HG02642 (cell line): Measurements from ENCODE around the gene LAYN.

Source experiments
- ATAC-seq: cut with Tn5 transposase; IDR thresholded peaks from one replicate; pipeline ENCODE4 v1.9.1; 2021; ENCODE audit warnings: mild to moderate bottlenecking; ENCODE audit not compliant: unreplicated experiment, poor library complexity

The LAYN gene

DNA sequence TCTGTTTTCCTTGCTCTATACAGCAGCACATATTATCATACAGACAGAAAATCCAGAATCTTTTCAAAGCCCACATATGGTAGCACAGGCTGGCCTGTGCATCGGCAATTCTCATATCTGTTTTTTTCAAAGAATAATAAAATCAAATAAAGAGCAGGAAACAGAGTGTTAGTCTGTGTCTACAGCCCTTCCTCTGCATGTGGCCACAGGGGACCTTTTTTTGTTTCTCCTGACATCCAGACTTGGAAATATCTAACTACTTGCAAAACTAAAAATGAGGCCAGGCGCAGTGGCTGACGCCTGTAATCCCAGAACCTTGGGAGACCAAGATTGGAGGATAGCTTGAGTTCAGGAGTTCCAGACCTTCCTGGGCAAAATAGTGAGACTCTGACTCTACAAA, 20.3 kb downstream of the LAYN start:
- no peak for ATAC-seq

DNA sequence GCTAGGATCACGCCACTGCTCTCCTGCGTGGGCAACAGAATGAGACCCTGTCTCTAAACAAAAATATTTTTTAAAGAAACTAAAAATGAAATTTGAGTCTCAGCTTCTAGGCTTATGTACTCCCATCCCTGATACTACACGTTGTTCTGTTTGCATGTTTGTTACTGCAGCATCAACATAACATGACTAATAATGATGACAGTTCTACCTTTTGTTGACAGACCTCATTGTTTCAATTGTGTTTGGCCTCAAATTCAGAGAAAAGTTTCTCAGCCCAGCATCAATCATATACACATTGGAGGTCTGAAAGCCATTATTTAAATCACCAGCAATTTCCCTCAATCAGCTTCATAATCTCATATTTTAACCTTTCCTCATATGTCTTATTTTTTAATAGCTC, 20.8 kb downstream of the LAYN start:
- no peak for ATAC-seq

DNA sequence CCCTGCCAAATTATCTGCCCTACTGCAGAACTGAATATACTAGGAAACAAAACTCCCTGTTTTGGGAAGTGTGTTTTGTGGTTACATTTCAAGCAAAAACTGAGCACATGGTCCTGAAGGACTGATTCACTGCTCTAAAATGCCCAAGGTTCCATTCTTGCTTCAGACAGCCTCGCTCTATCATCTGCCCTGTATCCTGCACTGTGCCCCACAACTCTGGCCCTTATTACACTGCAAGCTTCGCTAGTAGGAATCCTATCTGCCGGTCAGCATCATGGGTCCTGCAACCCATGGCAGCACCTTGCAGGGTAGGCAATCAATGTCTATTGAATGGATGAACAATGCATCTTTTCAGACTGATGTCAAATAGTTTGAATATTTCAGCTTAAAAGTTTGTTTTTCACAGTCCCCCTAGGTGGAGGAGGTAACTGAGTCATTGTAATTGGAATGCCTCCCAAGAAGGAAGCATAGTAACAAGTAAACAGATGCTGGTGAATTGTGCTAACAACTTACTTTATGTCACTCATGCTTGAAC, 21.3 kb downstream of the LAYN start:
- ATAC-seq = no peak

DNA sequence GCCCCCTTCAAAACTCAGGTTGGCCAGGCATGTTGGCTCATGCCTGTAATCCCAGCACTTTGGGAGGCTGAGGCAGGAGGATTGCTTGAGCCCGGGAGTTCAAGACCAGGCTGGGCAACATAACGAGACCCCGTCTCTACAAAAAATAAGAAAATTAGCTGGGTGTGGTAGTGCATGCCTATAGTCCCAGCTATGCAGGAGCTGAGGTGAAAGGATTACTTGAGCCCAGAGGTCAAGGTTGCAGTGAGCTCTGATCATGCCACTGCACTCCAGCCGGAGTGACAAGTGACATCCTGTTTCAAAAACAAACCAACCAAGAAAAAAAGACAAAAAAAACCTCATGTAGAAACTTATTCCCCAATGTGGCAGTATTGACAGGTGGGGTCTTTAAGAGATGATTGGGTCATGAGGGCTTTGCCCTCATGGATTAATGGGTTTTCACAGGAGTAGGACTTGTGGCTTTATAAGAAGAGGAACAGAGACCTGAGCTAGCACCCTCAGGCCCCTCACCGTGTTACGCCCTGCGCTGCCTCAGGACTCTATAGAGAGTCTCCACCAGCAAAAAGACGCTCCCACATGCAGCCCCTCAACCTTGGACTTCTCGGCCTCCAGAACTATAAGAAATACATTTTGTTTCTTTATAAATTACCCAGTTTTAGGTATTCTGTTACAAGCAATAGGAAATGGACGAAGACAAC, 22.3 kb downstream of the LAYN start:
- ATAC-seq = no peak

DNA sequence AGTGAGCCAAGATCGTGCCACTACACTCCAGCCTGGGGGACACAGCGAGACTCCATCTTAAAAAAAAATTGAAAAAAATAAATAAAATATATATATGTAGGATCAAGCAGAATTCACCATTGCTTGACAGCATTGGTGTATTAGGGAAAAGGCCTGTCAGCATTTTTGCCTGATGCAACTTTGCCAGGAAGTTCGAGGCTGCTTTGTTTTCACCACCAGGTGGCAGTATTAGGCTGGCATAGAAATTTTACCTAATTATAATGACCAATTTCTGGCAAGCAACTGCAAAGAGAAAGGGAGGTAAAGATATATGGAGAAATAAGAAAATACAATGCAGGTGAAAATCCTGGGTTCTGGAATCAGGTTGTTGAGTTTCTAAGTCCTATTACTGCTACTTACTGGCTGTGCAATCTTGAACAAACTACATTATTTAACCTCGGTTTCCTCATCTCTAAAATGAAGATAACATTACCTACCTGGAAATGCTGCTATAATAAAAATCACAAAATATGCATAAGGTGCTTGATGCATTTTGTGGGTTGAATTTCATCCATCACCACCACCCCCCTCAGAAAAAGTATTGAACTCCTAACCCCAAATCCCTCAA, 24.7 kb downstream of the LAYN start:
- ATAC-seq = no peak

DNA sequence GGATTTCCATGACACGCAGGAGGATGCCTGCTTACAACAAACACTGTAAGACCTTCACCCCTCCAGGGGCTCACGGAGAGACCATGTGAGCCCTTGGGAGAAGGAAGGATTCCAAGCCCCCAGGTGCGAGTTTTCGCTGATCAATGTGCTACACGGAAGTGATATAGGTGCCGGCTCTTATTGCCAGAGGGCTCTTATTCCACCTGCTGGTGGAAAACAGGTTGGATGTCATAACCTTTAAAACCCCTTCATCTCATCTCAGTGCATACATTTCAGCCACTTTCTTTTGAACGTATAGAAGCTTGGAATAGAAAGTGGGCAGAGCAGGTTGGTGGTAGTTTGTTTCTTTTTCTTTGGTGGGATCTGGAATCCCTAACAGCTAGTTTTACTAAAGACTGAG, 25.8 kb downstream of the LAYN start:
- no peak for ATAC-seq

DNA sequence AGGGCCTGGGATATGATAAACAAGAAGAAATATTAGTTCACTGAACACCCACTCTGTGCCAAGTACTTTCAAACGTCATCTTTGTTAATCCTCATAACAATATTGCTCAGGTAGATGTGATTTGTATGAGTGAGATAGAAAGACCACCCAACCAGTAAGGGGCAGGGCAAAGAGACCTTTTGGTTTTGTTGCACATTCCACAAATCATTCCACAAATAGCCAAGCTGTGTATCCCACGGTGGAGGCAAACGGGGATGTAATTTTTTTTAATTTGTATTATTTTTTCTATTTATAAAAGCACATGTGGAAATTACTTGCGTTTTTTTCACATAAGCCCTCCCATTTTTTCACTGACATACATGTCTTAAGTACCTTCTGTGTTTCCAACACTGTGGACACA, 29.0 kb downstream of the LAYN start:
- no peak for ATAC-seq

DNA sequence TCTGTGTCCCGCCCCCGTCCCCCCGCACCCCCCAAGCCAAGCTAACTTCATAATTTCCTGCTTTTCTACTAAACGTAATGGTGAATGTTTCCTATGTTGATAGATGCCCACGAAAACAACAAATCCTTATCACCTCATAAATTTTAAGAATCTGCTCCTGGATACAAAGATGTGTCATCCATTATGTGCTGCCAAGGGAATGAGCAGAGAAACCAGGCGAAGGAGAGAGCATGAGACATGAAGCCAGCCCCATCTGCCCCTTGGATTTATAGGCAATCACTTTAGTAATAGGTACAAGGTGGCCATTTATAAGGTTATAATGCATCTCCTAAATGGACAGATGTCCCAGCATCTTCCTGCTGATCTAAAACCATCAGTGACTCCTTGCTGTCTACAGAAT, 30.3 kb downstream of the LAYN start:
- no peak for ATAC-seq

DNA sequence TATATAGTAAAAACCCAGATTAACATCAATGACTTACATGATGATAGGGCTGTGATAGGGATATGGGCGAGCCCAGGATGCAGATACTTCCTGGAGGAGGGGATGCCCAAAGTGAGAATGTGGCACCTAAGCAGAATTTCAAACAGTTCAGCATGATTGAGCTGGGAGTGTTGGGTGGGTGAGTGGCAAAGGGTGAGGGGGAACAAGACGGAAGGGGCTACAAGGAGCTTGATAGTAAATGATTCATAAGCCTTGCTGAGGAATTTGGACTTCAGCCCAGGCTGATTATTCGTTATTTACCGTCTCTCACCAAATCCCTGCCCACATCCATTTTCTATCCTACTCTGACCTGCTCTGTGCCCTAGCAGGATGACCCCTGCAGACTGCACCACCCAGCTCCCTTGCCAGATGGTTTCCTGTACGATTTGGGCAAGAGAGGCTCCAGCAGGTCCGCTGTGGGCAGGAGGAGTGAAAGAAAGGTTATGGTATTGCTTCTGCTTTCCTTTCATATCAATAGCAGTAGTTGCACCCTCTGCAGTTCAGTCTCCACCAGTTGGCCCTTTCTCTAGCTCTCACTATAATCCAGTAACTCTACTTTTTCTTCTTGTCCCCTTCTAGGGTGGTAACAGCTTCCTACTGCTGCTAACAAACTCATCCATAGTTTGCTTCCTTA, 31.4 kb downstream of the LAYN start:
- no peak for ATAC-seq

DNA sequence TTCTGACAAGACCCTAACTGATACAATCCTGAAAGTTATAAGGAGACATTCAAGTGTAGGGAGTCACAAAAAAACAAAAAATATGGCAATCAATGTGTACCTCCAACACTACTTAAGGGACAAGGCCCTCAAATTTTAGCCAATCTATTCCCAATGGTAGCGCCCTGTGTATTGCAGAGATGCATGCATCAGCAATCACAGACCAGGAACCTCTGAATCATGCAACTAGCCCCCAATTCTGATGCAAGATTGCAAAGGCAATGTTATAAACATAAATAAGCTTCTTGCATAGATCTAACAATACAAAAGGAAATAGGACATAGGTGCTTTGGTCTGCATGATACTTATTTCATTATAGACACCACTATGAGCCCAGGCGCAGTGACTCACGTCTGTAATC, 32.1 kb downstream of the LAYN start:
- ATAC-seq = no peak

DNA sequence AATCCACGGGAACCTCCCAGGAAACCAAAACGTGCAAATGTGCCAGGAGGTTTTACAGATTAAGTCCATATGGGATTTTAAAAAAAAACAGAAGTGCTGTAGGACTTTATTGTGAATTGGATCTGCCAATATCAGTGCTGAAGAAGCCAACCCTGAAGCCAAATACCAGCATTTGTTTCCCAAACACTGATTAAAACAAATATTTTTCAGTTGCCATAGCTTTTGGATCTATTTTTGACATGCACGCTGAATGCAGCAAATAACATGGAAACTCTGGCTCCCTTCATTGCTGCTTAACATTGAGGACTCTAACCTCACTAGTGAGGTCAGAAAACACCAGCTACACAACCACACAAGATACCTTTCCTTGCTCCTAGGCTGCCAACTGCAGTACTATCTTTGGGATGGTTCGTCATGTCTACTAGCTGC, 33.3 kb downstream of the LAYN start:
- no peak for ATAC-seq

DNA sequence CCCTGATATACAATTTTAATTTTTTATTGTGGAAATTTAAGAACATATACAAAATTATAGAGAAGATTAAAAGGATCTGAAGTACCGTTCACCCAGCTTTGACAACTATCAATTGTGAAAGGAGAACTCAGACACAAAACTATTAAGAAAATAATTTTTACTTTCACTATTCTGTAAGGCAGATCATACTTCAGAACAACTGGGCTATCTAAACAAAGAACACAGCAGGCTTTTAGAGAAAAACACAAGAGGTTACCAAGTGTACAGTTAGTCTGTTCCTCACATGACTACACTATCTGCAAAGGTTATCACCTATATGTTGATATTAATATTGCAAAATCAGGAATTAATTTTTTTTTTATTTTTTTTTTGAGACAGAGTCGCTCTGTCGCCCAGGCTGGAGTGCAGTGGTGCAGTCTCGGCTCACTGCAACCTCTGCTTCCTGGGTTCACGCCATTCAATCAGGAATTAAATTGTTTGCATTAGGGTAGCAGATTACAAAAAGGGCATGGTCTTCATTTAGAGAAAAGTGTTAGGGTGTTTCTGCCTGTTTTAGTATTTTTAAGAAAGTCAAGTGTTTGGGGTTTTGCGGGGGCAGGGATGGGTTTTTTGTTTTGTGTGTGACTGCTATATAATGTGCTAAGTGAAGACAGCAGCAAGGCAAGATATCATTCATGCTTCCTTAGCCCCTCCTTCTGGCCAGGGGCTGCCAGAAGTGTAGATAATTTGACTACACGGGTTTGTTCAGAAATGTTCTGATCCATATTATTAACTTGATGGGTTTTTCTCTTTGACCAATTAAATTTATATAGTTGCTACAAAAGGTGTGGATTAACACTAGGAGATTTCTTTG, 34.1 kb downstream of the LAYN start:
- ATAC-seq = no peak

DNA sequence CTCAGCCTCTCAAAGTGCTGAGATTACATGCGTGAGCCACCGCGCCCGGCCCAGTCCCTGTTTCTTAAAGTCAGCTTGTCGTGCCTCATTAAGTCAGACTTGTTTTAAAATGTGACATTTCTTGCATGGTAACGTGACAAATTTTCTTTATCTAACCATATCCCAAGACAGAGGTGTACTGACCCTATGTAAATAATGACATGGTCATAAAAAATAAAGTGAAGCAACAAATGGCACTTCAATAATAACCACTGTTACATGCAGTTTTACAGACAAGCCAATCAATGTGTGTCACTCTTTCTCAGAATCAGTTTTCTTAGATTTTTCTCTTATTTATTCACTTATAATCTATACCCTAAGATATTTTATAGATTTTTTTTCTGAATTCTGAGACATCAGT, 35.2 kb downstream of the LAYN start:
- ATAC-seq = no peak

DNA sequence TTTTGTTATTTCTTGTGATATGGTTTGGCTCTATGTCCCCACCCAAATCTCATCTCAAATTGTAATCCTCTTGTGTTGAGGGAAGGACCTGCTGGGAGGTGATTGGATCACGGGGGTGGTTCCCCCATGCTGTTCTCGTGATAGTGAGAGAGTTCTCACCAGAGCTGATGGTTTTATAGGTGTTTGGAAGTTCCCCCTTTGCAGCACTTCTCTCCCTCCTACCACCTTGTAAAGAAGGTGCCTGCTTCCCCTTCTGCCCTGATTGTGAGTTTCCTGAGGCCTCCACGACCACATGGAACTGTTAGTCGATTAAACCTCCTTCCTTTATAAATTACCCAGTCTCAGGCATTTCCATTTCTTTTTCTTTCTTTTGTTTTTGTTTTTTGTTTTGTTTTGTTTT, 37.3 kb downstream of the LAYN start:
- no peak for ATAC-seq

DNA sequence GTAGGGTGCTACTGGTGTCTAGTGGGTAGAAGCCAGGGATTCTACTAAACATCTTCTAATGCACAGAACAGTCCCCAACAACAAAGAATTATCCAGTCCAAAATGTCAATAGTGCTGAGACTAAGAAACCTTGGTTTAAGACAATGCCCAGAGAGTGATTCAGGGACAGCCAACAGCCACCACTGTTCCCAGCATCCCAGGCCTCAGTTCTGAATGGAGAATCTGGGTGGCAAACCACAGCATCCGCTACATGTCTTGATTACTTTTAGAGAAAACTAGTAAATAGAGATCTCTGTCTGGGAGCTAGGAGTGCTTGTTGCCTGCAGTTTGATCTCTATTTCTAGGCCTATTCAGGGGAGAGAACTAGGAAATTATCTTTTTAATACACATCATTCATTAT, 40.8 kb downstream of the LAYN start:
- ATAC-seq = no peak

DNA sequence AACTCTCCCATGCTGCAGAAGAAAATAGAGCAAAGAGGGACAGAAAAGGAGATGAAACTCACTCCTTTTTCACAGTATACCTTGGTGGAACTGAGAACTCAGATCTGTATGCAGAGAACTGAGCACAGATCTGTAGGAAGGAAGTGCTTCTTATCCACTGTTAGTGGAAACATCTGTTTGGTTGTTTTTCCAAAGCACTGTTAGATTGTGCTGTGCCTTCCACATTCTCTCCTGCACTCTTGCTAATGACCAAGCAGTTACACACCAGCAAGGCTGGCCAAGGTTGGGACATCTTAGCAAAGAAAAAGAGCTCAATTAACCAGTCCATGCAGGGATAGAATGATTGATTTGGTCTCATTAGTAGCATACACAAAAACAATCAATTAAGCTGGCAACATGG, 41.6 kb downstream of the LAYN start:
- ATAC-seq = no peak

DNA sequence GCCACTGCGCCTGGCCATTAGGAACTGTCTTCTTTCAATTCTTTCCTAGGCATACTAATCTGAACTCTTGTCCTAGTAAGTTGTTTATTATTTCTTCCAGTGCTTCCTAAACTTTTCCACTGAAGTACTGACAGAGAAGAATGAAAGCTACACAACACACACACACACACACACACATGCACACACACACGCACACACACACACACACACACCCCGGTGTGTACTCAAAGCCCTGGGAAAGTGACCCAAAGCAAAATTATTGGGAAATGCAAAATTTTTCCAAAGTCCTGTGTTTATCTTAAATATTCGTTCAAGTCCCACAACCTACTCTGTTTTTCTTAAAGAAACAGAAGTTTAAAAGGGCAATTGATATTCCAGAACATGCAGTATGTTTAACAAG, 42.4 kb downstream of the LAYN start:
- no peak for ATAC-seq

DNA sequence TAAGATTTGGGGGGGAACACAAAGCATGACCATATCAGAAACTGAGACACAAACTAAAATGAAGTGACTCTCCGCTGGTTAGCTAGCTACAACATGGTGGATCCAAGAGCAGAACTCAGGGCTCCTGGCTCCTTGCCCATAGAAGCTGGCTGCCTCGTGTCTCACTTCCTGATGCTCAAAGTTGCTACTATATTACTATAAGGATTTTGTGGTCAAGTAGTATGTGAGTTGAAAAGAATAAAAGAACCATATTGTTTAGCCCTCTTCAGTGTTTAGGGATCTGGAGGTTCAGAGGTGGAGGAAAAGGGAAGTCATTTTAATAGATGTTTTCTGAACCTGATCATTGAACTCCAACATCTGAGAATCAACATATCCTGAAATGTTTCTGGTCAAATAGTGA, 44.9 kb downstream of the LAYN start:
- no peak for ATAC-seq

DNA sequence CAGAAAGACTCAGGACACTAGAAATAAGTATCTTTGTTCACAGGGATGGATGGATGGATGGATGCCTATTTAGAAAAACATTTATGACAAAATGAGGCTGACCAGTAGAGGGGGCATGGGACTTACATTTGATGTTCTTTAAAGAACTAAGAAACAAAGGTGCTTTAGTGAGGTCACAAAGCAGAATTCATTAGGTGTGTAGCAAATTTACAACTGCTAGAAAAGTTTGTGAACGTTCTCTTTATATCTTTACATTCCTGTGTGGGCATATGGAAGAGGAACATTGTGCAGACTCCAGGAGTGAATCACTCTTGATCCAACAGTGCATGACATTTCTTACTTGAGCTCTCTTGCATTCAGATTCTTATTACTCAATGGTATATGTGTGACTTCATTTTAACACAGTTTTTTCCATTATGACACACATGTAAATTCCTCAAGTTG, 45.9 kb downstream of the LAYN start:
- ATAC-seq = no peak

DNA sequence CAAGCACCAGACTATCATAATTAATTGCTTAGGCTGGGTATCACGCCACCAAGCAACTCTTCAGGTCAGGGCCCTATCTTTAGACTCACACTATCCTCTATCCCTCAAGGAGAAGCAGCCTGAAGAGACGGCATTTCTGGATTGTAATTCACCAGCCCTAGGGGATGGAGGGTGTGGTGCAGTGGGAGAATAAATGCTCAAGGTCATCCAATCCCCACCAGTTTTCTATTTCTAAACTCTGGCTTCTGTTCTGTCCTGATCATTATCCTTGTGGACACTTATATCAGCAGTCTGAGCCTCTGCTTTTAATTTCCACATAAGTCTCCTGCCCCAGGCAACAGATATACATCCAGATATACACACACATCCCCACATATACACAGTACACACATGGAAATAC, 48.6 kb downstream of the LAYN start:
- no peak for ATAC-seq
